Activated T-cell treated with anti-CD3 and anti-CD28 coated beads for 24 hours (primary cell): ENCODE data around the gene KRTAP5-2.
"Not testable (repeated sequence)": the region's sequence is repeated elsewhere in the genome, so short reads cannot be mapped to it uniquely, and the experiment has no call there.

Source experiments
- DNase-seq: peaks from one replicate; pipeline ENCODE4 v3.0.0-alpha.2; 2020; ENCODE audit warnings: low read depth

The KRTAP5-2 gene

DNA sequence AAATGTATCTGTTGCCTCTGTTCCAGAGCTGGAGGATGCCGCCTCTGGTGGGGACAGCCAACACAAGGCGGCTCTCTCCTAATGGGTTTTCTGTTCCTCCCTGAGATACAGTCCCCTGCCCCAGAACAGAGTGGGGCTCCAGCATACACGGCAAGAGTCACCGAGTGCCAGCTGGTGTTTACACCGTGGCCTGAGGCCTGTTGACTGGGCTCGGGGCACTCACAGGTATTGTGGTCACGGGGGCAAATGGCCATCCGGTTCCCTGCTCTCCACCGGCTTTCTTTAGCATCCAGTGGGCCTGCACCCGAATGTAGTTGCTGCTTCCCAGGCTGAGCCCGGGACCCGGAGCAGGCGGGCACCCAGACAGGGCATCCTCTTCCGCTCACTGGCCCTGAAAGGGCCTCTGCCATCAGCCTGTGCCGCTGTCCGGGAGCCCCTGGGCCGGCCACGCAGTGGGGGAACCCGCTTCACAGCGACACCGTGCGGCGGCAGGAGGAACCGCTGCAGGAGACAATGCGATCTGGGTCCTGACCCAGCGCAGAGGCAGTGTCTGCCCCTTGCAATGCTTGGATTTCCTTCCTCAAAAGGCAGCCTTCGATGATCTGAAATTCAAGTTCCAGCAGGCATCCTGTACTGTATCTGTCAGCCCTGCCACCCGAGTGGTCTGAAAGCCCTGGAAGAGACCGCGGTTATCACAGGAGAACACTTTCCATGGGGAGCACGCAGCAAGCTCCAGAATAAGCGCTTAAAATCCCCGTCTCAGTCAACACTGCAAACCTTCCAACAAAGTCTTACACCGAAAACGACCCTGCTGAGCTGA lies 30.6 kb upstream of the KRTAP5-2 start:
- peak; percentile 49 for DNase-seq

DNA sequence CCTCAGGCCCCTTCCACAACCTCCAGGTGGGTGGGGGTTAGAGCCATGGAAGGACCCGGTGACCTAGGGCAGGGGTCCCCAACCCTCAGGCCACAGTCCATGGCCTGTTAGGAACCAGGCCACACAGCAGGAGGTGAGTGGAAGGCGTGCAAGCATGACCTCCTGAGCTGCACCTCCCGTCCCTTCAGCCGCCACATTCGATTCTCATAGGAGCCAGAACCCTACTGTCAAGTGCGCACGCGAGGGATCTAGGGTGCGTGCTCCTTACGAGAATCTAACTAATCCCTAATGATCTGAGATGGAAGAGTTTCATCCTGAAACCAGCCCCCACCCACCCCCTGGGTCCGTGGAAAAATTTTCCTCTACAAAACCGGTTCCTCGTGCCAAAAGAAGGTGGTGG lies 27.4 kb upstream of the KRTAP5-2 start:
- DNase-seq, result no peak

DNA sequence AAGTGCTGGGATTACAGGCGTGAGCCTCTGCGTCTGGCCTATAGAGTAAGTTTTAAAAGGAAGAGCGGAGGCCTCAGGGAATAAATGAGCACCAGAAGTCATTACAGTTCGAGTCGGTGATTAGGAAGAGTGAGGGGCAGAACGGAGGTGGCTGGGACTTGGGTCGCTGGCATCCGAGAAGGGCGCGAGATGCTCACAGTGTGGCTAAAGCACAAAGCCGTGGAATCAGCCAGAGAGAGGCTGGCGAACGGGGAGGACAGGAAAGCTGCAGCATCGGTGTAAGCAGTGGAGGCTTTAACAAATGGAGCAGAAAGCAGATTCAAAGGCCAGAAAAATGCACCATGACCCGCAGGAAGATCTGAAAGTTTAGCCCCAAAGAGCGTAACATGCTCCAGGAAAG lies 26.5 kb upstream of the KRTAP5-2 start:
- DNase-seq, result no peak

DNA sequence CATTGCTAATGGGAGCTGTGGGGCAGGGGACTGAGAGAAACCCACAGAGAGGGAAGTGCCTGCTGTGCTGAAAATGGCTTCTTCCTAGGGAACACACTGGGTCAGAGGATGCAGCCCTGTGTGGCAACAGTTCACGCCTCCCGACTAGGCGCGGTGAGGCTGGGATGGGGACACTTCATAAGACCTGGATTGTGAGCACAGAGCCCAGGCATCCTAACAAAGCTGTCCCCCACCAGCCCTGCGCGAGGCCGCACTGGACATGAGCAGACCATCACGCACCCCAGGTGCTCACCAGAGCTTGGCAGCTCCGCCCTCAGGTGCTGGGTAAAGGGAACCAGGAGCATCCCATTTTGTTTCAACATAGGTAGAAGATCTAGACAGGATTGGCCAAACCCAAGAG lies 25.6 kb upstream of the KRTAP5-2 start:
- DNase-seq, result no peak

DNA sequence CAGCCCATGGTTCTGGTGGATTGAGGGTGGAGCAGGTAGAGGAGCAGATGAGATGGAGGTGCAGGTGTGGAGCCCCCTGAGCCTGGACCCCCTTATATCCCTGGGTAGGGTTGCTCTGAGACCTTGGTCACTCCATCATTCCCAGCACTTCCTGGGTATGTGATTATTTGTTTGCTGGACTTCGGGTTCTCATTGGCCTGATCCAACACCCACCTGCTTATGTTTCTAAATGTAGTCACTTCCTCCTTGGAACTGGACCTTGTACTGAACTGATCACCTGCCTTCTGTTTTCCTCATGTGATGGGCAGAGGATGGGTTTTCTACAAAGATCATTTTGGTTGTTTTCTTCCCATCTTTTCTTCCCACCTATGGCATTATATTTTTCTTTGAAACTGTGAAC lies 24.0 kb upstream of the KRTAP5-2 start, which contains the start of gene KRTAP5-4:
KRTAP5-4 (minus strand) TSS at position 53 of the 400 bp plus-strand sequence; CDS start at position 8, 45 bp downstream.
- DNase-seq, result no peak

DNA sequence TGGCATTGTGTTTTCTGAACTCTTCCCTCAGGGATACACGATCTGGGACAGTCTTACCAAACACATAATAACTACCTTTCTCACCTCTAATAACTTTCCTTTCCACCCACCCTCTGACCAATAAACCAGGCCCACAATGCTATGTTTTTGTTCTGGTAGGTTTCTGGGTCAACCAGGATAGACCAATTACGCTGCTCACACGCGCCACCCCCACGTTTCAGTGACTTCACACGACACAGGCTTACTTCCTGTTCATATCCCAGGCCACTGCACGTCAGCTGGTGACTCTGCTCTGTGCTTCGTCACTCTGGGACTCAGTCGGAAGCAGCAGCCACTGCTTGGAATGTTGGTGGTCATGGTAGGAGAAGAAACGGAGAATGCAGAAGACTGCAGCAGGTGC lies 21.4 kb upstream of the KRTAP5-2 start:
- no peak for DNase-seq

DNA sequence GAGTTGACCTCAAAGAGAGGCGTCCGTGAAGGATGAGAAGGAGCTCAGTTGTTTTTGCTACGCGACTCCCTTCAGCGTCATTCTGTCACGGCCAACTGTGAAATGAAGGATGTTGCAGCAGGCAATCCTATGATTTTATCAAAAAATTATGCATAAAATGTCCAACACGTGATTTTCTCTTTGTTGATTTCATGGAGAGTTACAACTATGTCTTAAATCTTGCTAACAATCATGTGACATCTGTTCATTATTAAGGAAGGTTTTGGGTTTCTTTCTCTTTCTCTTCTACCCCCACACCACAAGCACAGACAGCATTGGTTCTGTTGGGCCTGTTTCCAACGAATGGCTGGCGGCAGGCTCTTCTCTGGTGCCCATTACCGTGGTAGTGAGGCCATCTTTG lies 20.1 kb upstream of the KRTAP5-2 start:
- no peak for DNase-seq

DNA sequence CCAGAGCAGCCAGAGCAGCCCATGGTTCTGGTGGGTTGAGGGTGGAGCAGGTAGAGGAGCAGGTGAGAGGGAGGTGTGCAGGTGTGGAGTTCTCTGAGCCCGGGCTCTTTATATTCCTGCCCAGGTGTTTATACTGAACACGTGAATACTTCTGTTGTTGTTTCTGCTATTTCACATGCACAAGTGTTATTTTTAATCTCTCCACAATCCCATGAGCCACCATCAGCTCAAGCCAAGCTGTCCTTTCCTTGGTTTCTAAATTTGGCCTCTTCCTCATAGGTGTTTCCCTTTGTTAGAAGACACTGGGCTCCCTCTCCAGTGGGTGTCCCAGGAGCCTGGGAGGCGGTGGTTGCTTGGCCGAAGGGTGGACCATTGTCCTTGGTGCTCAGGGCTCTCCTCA lies 10.3 kb upstream of the KRTAP5-2 start, which contains the start of gene KRTAP5-3:
KRTAP5-3 (minus strand) TSS at position 101 of the 400 bp plus-strand sequence; CDS start at position 23, 78 bp downstream.
- no peak for DNase-seq

DNA sequence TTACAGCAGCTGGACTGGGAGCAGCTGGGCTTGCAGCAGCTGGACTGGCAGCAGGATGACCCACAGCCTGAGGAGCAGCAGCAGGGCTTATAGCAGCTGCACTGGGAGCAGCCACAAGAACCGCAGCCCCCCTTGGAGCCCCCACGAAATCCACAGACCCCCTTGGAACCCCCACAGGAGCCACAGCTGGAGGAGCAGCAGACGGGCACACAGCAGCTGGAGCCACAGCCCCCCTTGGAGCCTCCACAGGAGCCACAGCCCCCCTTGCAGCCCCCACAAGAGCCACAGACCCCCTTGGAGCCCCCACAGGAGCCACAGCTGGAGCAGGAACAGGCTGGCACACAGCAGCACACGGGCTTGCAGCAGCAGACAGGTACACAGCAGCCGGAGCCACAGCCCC lies 9.8 kb upstream of the KRTAP5-2 start:
- not testable (repeated sequence) for DNase-seq

DNA sequence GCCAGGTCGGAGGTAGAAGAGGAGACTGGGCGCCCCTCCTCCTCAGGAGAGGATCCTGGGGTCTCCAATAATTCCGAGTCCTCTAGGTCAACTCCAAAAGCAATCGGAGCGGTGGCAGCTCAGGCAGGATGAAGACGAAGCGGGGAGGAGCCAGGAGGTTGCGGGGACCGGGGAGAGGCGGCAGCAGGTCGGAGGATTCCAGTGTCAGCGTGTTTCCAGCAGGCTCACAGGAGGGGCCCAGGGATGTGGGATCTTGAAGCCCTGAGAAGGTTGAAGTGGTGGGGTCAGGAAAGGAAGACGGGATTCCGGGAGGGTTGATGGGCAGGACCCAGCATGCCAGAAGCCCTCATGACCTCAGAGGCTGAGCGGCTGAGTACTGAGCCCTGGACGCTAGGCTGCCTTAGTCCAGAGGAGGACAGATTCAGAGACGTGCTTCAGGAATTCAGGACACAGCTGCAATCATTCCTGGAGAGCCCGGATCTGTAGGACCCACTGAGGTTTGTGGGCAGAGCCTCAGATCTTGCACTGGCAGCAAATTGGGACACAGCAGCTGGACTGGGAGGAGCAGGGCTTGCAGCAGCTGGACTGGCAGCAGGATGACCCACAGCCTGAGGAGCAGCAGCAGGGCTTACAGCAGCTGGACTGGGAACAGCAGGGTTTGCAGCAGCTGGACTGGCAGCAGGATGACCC lies 9.2 kb upstream of the KRTAP5-2 start:
- not testable (repeated sequence) for DNase-seq

DNA sequence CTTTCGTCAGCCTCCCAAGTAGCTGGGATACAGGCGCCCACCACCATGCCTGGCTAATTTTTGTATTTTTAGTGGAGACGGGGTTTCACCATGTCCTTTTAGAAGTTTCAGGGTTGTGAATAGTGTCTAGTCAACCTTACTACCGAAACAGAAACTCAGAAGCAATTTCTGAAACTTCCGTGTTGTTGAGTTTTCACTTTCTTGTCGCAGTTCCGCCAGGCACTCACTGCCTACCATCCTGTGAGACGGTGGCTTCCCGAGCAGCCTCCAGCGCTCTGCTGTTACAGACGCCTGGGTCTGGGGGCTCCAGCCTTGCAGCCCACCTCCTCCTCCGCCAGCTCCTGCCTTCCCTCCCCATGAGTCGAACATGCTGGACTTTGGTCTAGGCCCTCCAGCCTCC lies 7.8 kb upstream of the KRTAP5-2 start:
- not testable (repeated sequence) for DNase-seq

DNA sequence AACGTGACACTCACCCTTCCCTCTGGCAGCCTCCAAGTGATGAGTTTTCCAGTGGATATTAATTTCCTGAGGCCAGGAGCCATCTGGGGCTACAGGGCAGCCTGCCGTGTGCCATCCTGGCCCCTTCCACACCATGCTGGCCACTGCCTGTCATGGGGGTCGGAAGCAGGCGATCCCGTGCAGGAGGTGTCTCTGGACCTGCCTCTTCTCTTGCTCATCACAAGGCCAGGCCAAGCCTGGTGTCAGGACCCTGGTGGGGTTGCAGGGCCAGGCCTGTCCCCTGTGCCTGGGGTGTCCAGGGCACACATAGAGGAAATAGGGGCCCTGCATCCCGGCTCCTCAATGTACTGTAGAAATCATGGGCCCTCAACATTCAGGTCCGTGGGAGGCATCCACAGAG lies 6.6 kb upstream of the KRTAP5-2 start:
- DNase-seq, result no peak

DNA sequence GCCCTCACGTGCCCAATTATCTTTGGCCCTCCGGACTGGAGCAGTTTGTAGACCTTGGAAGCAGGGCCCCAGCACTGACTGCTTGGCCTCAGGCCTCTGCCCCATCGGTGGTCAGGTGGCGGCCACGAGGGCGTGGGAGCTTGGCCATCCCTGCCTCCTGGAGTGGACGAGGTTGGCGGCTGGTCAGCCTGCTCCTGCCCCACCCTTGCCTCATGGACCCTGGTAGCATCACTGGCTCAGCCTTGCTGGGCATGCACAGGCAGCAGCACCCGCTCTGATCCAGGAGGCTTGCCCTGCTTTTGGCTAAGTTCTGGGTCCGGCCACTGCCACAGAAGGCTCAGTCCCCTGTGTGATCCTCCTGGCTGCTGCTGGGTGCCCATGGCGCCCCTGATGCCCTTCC lies 6.1 kb upstream of the KRTAP5-2 start:
- DNase-seq, result no peak

DNA sequence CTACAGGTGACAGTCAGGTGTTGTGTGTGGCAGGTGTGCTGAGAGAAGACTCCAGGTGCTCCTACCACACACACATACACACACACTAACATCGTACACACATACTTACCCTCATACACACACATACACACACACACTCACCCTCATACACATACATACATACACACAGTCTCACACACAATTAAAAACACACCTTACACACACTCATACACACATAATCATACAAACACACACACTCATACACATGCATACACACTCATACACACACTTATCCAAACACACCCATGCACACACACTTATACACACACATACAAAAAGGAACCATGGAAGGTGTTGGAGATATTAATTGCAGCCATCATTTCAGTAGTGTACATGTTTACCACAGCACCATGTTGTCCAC lies 5.5 kb upstream of the KRTAP5-2 start:
- DNase-seq, result no peak

DNA sequence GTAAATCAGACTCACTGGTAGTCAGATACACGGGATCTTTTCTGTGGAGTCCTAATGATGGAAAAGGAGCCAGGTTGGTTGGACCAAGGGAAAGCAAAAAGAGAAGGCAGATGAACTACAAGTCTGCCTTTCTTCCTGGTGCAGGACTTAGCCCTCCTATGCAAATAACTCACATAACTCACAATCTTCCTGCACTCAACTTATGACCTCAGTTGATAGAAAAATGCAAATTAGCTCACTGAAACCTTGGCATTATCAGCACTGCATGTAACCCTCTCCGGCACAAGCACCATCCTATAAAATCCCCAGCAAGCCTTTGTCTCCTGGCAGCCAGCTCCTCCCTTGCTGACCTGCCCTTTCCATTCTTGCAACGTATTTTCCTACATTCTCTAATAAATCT lies 3.6 kb upstream of the KRTAP5-2 start:
- not testable (repeated sequence) for DNase-seq

DNA sequence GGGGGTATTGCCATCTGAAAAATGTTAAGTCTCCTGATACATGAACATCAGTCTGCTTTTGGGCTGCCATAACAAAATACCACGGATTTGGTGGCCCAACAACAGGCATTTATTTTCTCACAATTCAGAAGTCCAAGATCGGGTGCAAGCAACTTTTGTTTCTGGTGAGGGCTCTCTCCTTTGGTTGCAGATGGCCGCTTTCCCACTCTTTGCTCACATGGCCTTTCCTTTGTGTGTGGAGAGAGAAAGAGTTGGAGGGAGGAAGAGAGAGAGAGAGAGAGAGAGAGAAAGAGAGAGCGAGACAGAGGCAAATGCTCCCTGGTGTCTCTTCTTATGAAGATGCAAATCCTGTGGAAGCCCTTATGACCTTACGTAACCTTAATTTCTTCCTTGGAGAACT lies 2.5 kb upstream of the KRTAP5-2 start:
- no peak for DNase-seq

DNA sequence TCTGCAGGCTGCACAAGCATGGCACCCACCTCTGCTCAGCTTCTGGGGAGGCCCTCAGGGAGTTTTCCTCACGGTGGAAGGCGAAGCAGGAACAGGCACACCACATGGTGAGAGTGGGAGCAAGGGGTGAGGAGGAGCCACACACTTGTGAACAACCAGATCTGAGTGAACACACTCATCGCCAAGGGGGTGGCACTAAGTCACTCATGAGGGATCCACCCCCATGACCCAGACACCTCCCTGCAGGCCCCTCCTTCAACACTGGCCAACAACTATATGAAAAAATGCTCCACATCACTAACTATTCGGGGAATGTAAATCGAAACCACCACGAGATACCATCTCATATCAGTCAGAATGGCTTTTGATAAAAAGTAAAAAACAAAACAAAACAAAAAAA lies 722 bp upstream of the KRTAP5-2 start:
- DNase-seq, result no peak

DNA sequence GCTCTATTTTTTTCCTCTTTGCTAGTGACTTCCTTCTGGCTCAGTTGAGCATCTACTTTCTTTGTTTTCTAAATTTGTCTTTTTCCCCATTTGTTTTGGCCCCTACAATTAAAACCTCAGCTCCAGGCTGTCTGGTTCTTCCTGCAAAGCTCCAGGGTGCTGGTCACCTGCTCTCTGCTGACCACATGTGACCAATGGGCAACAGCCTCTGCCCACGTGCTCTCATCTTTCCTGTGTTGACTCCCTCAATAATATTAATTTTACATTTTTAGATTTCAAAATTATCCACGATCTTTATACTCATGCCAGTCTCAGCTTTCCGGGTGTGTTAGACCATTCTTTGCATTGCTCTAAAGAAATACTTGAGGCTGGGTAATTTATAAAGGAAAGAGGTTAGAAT lies 312 bp upstream of the KRTAP5-2 start:
- DNase-seq, result not testable (repeated sequence)

DNA sequence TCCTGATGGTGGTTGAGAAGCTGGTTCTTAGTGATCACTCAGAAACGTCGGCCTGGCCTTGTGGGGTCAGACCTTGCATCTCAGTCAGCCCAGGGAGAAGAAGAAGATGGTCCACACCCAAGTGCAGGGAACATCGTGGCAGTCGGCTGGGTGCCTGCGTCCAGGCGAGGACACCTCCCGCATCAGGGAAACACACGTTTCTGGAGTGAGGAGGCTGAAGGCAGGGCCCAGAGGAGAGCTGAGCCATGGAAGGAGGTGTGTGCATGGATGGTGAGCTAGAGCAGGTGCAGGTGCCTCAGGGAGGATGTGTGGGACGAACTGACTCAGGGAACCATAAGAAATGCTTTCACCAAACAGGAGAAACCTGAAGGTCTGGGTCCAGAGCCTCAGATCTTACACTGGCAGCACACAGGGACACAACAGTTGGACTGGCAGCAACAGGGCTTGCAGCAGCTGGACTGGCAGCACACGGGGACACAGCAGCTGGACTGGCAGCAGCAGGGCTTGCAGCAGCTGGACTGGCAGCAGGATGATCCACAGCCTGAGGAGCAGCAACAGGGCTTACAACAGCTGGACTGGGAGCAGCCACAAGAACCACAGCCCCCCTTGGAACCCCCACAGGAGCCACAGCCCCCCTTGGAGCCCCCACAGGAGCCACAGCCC lies 632 bp downstream of the KRTAP5-2 start:
- DNase-seq, result no peak

DNA sequence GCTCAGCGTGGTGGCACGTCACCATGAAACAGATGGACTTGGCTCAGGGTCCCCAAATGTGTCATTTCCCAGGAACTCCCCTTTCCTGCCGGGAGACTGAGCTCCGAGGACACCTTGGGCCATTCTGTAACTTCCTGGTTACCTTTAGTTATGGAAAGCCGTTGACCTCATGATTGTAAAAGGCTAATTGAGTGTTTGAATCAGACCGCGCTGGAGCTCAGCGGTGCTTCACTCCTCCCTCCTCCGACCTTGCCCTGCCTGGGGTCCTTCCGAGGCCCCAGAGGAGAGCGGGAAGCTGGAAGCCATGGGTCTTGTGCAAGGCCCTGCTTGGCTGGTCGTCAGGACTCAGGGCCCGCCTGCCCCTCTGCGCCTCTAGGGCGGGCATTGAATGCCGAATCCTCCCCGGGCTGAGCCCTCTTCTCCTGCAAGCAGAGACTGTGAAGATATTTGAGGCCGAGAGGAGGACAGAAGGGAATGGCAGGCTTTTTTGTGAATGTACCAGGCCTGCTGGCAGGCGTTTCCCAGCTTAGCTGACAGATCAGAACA lies 1.4 kb downstream of the KRTAP5-2 start:
- DNase-seq, result not testable (repeated sequence)

DNA sequence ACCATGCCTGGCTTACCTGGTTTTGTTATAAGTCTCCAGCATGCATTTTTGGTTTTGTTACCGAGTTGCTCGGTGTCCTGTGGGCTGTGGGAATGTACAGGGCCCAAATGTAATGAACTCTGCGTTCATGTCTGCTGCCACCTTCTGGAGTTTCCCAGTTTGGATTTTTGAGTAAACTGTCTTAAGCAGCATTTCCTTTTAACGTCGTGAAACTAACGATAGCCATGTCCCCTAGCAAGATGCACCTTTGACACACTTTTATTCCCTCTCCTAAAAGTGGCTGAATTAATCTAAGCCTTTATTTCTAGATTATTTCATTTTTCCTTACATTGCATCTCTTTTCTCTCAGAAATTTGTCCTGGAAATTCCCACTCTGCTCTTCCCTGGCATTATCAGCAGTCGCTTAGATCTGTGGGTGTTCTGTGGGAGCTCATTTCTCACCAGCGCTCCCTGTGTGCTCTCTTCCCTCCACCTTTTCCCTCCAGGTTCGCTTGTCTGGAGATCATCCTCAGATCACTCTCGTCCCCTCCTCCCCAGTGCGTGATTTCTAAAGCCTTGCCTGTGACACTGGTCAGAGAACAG lies 2.0 kb downstream of the KRTAP5-2 start:
- DNase-seq, result not testable (repeated sequence)

DNA sequence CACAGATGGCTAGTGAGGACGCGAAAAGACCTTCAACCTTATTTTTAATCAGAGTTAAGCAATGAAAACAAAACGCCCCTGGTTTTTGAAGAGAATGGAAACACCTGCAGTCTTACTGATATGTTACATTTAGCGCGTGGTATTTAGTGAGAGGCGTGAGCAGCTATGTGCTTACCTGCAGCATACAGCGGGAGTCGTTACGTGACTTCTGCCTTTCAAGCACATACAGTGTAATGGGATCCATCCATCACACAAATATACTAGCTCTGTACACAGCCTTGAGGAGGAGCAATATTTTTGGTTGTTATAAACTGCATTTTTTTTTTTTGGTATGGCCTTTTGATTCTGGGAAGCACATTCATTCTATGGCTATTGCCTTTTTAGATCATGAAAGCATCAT lies 5.5 kb downstream of the KRTAP5-2 start:
- DNase-seq, result no peak
